SK-N-MC (cell line): Measurements from ENCODE around the gene CDNF.

ENCODE experiments used
- DNase-seq: peaks from one replicate; pipeline ENCODE4 v3.0.0-alpha.2; 2011; ENCODE audit warnings: low read depth, low spot score
- H3K27ac ChIP-seq: fragments of 200-600 bp; sonication (generic); 2 replicates; pipeline ENCODE4 v1.5.1; 2016; ENCODE audit warnings: mixed run types
- H3K36me3 ChIP-seq: fragments of 200-600 bp; sonication (generic); 2 replicates; pipeline ENCODE4 v1.6.1; 2017; ENCODE audit warnings: antibody characterized with exemption, low read length, mixed read lengths; ENCODE audit not compliant: insufficient read depth
- H3K4me3 ChIP-seq: fragments of 200-600 bp; sonication (generic); 2 replicates; pipeline ENCODE4 v1.5.1; 2016
- H3K9ac ChIP-seq: fragments of 200-600 bp; sonication (generic); 2 replicates; pipeline ENCODE4 v1.8.0; 2017; ENCODE audit warnings: mixed run types, mixed read lengths; ENCODE audit not compliant: insufficient read length
- H3K9me3 ChIP-seq: fragments of 200-600 bp; sonication (generic); 2 replicates; pipeline ENCODE4 v1.6.1; 2017; ENCODE audit warnings: low read depth, mild to moderate bottlenecking, antibody characterized with exemption, low read length, moderate library complexity, mixed read lengths
- EZH2 ChIP-seq: fragments of 200-600 bp; sonication (generic); IDR thresholded peaks from one replicate; pipeline ENCODE4 v1.6.1; 2017; ENCODE audit warnings: antibody characterized with exemption
- FOXP2 ChIP-seq: optimal IDR thresholded peaks from 2 replicates; pipeline ENCODE3; 2011; ENCODE audit warnings: mild to moderate bottlenecking, moderate library complexity; ENCODE audit not compliant: insufficient read depth; ENCODE audit errors: extremely low read length, control extremely low read depth
- POLR2AphosphoS5 ChIP-seq: IDR thresholded peaks from 2 replicates; pipeline ENCODE4 v1.6.1; 2012; ENCODE audit warnings: mild to moderate bottlenecking, low read depth, low read length, borderline replicate concordance

Gene CDNF

DNA sequence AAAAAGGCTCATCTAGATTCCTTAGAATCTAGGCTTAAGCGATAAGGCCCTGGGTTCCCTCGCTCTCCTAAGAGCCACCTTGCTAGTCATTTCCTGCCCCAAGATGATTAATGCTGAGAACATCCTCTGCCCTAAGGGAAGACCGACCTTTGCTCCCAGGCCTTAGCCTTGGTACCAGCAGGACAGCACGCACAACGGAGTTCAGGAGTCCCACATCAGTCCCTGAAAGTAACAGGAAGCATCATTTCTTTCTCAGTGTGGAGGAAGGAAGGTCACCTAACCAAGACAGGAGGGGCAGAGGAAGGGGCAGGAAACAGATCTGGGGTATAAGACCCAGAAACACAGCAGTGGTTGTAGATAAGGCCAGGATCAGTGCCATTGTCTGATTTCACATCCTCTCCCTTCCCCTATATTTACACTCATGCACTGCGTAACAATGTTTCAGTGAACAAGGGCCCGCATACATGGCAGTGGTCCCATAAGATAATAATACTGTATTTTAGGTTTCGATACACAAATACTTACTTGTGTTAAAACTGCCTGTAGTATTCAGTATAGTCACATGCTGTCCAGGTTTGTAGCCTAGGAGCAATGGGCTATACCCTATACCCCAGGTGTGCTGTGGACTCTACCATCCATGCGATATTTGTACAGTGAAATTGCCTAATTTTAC is 55.0 kb downstream of the CDNF start:
- Histone ChIP-seq H3K27ac (no peak overlapping the region), H3K4me3 (no peak overlapping the region), H3K36me3 (no peaks in the 10 kb centered on the region), H3K9ac (no peak overlapping the region), H3K9me3 (no peaks in the 10 kb centered on the region)
- TF ChIP-seq POLR2AphosphoS5: no peak
- no peak for TF ChIP-seq FOXP2
- no peak for TF ChIP-seq EZH2
- DNase-seq: no peak

- Histone ChIP-seq H3K36me3 (no peaks in the 10 kb centered on the region), H3K27ac (no peak overlapping the region), H3K4me3 (no peak overlapping the region), H3K9me3 (no peaks in the 10 kb centered on the region), H3K9ac (no peak overlapping the region)
- no peak for DNase-seq
- no peak for TF ChIP-seq FOXP2
- TF ChIP-seq POLR2AphosphoS5: no peak
These were observed 56.1 kb downstream of the CDNF start for GRCh38 chr10:14781763-14782162.

DNA sequence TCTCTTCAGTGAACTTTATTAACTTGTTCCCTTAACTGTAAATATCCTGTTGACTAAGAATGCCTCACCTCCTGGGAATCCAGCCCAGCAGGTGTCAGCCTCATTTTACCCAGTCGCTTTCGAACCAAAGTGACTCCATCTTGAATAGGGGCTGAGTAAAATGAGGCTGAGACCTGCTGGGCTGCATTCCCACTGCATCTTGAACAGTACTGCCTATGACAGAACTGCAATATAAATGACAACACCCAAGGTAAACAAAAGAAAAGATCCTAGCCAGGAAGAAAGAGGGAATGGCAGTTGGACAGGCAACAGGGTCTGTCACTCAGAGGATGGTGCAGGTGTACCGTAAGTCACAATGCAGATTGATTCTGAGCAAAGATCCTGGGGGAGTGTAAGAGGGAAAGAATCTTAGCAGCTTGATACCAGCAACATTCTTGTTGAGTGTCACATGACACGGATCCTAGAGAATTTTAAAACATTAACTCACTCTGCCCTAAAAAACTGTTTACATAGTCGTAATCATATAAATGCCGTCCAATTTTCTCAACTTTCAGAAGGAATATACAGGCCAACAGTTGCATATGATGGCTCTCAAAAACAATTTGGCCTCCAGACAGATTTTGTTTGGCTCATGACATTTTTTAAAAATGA is 58.7 kb downstream of the CDNF start:
- H3K9ac ChIP-seq: no peak overlapping the region
- H3K27ac ChIP-seq: no peak overlapping the region
- no peaks in the 10 kb centered on the region for H3K9me3 ChIP-seq
- no peak overlapping the region for H3K4me3 ChIP-seq
- DNase-seq: no peak
- no peaks in the 10 kb centered on the region for H3K36me3 ChIP-seq
- no peak for TF ChIP-seq POLR2AphosphoS5
- no peak for TF ChIP-seq FOXP2
- TF ChIP-seq EZH2: no peak

DNA sequence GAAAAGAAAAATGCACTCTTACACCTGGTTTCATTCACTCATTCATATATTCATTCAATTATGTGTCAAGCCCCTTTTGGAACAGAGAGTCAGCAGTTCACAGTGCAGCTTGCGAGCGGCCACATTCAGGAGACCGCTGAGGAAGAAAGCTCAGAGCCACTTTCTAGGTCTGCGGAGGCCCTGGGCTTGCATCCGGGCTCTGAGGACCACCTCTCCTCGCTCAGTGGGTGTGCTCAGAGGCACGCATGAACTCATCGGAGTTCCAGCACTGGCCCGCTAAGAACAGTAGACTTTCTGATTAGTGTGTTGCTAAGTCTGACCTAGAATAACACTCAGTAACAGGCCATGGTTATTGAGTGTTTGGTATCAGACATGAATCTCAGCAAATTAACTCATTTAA is 61.3 kb downstream of the CDNF start:
- TF ChIP-seq FOXP2: no peak
- TF ChIP-seq EZH2: no peak
- TF ChIP-seq POLR2AphosphoS5: no peak
- no peak for DNase-seq
- H3K9me3 ChIP-seq: no peaks in the 10 kb centered on the region
- no peak overlapping the region for H3K9ac ChIP-seq
- H3K36me3 ChIP-seq: no peaks in the 10 kb centered on the region
- no peak overlapping the region for H3K27ac ChIP-seq
- H3K4me3 ChIP-seq: no peak overlapping the region

DNA sequence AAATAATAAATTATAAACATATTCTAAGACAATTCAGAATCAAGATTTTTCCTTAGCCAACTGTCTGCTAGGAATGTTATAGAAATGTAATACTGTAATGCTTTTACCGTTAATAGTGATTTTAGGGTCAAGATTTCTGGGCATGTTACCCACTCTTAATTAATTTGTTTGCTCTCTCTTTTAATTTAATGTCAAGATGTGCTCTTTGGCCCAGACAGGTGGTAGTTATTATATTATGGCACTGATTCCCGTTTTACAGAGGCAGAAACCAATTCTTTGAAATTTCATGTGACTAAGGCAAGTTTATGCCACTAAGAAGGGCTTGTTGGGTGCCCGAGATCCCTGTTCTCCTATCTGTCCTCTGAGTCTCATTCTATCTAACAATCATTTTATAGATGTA is 62.2 kb downstream of the CDNF start:
- no peaks in the 10 kb centered on the region for H3K9me3 ChIP-seq
- no peak overlapping the region for H3K27ac ChIP-seq
- no peak for DNase-seq
- no peaks in the 10 kb centered on the region for H3K36me3 ChIP-seq
- no peak overlapping the region for H3K9ac ChIP-seq
- TF ChIP-seq EZH2: no peak
- TF ChIP-seq FOXP2: no peak
- no peak for TF ChIP-seq POLR2AphosphoS5
- H3K4me3 ChIP-seq: no peak overlapping the region

DNA sequence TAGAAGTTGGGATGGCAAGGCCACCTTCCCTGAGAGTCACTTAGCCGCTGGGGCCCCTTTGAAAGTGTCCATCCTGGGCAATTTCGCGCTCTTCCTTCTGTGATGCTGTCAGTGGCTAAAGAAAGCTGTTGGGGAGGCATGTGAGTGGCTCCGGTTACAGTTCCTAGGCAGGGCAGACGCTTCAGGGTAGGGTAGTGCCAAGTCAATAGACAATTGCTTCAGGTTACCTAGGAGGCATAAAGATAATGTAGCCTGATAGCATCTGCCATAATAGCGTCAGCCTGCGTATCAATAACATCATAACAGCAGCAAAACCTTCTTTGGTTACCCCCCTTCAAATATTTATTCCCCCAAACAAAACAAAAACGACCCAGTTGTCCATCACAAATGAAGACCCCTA is 63.0 kb downstream of the CDNF start, which contains the start of gene FAM107B:
FAM107B (minus strand) TSS at position 101 of the 400 bp plus-strand sequence. CDS start 234 bp downstream, outside the sequence.
- H3K4me3 ChIP-seq: no peak within 1 kb of the TSS
- no peak within 1 kb of the TSS for H3K9ac ChIP-seq
- TF ChIP-seq FOXP2: no peak
- no peak for TF ChIP-seq POLR2AphosphoS5
- TF ChIP-seq EZH2: no peak
- no peak for DNase-seq
- no peaks in the 10 kb centered on the region for H3K9me3 ChIP-seq
- no peaks in the 10 kb centered on the region for H3K36me3 ChIP-seq
- no peak within 1 kb of the TSS for H3K27ac ChIP-seq

- Histone ChIP-seq H3K4me3 (no peak overlapping the region), H3K36me3 (no peaks in the 10 kb centered on the region), H3K27ac (no peak overlapping the region), H3K9ac (no peak overlapping the region), H3K9me3 (no peaks in the 10 kb centered on the region)
- DNase-seq: no peak
- TF ChIP-seq EZH2: no peak
- no peak for TF ChIP-seq POLR2AphosphoS5
- no peak for TF ChIP-seq FOXP2
These were observed 63.6 kb downstream of the CDNF start for GRCh38 chr10:14774214-14774580.

DNA sequence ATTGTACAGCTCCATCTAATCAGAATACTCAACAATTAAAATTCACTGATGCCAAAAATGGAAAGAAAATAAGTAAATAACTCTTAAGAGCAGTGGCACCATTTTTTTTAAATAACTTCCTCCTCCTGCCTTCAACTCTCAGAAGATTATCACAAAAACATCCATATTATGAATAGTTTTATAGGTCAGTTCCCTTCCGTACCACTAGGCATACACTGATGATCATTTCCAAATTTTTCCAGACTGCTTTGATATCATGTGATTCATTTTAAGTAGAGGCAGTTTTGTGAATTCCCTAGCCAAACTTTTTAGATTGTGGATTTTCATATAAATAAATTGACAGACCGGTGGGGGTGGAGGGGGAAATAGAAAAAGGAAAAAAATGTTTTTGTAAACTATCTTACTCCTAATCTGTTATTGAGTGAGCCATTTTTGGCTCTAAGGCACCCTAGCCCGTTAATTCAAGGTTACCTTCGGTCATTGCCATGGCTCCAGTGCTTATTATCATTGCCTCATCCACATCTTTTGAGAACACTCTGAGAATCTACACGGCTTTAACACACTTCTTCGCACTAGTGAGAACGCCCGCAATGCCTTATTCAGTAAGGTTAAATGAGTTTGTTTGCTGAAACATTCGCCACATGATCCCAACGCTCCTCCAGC is 64.2 kb downstream of the CDNF start:
- Histone ChIP-seq H3K27ac (no peak overlapping the region), H3K36me3 (no peaks in the 10 kb centered on the region), H3K9me3 (no peaks in the 10 kb centered on the region), H3K9ac (no peak overlapping the region), H3K4me3 (no peak overlapping the region)
- DNase-seq: no peak
- TF ChIP-seq FOXP2 (no peak), EZH2 (no peak), POLR2AphosphoS5 (no peak)

GRCh38 chr10:14772399-14772798 is 65.4 kb downstream of the CDNF start:
- no peak overlapping the region for H3K4me3 ChIP-seq
- no peak overlapping the region for H3K9ac ChIP-seq
- no peak for DNase-seq
- no peaks in the 10 kb centered on the region for H3K36me3 ChIP-seq
- TF ChIP-seq EZH2 (no peak), POLR2AphosphoS5 (no peak), FOXP2 (no peak)
- no peaks in the 10 kb centered on the region for H3K9me3 ChIP-seq
- H3K27ac ChIP-seq: no peak overlapping the region
